Measurements from ENCODE around the gene KRT80. TPM values are rescaled to one million over a fixed set of nuclear protein-coding genes. Genes with fewer than 3 reads are reported as not detected.

Gene KRT80
- total RNA-seq, 3 donors from 2014 or later, result 0.06 TPM; not detected in 2

DNA sequence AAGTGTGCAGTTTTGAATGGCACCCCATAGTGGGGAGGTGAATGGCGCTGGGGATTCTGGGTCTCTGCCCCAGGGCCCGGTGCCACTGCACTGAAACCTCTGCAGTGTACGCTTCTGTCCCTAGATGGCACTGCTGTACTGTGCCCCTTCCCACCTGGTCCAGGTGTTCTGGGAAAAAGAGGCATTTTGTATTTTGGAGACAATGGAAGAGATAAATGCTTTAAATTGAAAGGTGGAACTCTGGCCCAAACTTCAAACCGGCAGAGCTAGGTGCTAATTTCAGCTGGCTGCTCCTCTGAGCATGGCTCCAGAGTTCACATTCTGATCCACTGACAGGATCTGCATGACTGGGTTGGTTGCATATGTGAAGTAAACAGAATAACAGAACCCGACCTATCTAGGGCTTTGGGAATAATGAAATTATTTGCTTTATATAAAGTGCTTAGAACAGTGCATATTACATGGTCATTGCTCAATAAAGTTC lies 52.2 kb downstream of the KRT80 start:
- Histone ChIP-seq H3K4me1 (ENCODE audit: low read depth) (peaks cover 7% of the 10 kb centered on the region), H3K4me3 (no peak overlapping the region), H3K9me3 (no peaks in the 10 kb centered on the region), H3K36me3 (ENCODE audit: low read depth) (no peaks in the 10 kb centered on the region)
- ATAC-seq, result peak; percentile 61
- intact Hi-C loops (cut with DNase I, micrococcal nuclease), result loop anchor here in 1 of 2 donors (5.0 kb wide), 1 partner anchor 733 kb away; no protein-coding TSS in a partner anchor
- TF ChIP-seq, protein P1, sequence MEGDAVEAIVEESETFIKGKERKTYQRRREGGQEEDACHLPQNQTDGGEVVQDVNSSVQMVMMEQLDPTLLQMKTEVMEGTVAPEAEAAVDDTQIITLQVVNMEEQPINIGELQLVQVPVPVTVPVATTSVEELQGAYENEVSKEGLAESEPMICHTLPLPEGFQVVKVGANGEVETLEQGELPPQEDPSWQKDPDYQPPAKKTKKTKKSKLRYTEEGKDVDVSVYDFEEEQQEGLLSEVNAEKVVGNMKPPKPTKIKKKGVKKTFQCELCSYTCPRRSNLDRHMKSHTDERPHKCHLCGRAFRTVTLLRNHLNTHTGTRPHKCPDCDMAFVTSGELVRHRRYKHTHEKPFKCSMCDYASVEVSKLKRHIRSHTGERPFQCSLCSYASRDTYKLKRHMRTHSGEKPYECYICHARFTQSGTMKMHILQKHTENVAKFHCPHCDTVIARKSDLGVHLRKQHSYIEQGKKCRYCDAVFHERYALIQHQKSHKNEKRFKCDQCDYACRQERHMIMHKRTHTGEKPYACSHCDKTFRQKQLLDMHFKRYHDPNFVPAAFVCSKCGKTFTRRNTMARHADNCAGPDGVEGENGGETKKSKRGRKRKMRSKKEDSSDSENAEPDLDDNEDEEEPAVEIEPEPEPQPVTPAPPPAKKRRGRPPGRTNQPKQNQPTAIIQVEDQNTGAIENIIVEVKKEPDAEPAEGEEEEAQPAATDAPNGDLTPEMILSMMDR (IDR thresholded peaks at IDR 0.05), result peak; percentile 39
- peak in 2 of 3 donors; percentile 66 to 75 for DNase-seq

DNA sequence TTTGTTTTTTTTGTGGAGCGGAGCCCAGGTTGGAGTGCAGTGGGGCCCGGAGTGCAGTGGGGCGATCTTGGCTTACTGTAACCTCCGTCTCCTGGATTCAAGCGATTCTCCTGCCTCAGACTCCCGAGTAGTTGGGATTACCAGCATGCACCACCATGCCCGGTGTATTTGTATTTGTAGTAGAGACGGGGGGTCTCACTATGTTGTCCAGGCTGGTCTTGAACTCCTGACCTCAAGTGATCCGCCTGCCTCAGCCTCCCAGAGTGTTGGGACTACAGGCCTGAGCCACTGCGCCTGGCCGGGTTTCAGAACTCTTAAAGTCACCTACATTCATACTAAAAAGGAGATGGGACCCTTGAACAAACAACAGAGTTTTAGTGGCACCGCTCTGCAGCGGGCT lies 52.7 kb downstream of the KRT80 start:
- intact Hi-C loops (cut with DNase I, micrococcal nuclease), result no loop called here
- Histone ChIP-seq H3K4me1 (ENCODE audit: low read depth) (peaks cover 3% of the 10 kb centered on the region), H3K4me3 (no peak overlapping the region), H3K36me3 (ENCODE audit: low read depth) (no peaks in the 10 kb centered on the region), H3K9me3 (no peaks in the 10 kb centered on the region)
- ATAC-seq, result no peak
- TF ChIP-seq, protein P1 (IDR thresholded peaks at IDR 0.05), result no peak
- DNase-seq, result no peak

DNA sequence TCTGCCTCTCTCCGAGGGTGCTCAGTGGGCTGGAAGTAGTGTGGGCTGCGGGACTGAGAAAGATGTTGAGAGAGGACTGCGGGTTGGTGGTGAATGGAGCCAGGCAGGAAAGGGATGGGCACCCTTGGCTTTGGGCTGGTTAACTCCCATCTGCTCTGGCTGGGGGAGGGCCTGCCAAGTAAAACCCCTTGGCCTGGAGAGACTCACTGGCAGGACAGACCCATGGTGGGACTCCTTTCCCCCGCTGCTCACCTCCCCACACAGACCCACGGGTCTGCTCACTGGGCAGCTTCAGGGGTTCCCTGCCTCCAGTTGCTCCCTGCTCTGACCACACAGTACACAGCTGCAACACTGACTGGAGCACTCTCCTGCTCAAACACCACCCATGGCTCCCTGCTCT lies 54.1 kb downstream of the KRT80 start:
- no peaks in the 10 kb centered on the region for H3K9me3 ChIP-seq
- TF ChIP-seq, protein P1 (IDR thresholded peaks at IDR 0.05), result no peak
- no peaks in the 10 kb centered on the region for H3K36me3 ChIP-seq (ENCODE audit: low read depth)
- DNase-seq, result no peak
- intact Hi-C loops (cut with DNase I, micrococcal nuclease), result no loop called here
- H3K4me1 ChIP-seq (ENCODE audit: low read depth), result no peaks in the 10 kb centered on the region
- no peak for ATAC-seq
- H3K4me3 ChIP-seq, result no peak overlapping the region

DNA sequence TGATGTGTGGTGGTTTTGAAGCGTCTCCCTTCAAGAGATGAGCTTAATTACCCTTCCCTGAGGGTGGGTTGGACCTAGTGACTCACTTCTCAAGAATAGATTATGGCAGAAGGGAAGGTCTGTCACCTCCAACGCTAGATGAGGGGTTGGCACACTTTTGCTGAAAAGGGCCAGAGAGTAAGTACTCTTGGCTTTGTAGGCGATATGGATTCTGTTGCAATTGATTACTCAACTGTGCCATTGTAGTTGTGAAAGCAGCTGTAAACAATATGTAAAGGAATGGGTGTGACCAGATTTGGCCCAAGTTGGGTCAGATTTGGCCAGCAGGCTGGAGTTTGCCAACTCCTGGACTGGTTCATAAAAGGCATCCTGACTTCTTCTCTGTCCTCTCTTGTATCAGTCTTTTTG lies 59.1 kb downstream of the KRT80 start:
- Histone ChIP-seq H3K9me3 (no peaks in the 10 kb centered on the region), H3K36me3 (ENCODE audit: low read depth) (no peaks in the 10 kb centered on the region), H3K4me1 (ENCODE audit: low read depth) (no peaks in the 10 kb centered on the region), H3K4me3 (no peak overlapping the region)
- ATAC-seq (no peak), DNase-seq (no peak)
- intact Hi-C loops (cut with DNase I, micrococcal nuclease), result no loop called here
- TF ChIP-seq, protein P1 (IDR thresholded peaks at IDR 0.05), result no peak

DNA sequence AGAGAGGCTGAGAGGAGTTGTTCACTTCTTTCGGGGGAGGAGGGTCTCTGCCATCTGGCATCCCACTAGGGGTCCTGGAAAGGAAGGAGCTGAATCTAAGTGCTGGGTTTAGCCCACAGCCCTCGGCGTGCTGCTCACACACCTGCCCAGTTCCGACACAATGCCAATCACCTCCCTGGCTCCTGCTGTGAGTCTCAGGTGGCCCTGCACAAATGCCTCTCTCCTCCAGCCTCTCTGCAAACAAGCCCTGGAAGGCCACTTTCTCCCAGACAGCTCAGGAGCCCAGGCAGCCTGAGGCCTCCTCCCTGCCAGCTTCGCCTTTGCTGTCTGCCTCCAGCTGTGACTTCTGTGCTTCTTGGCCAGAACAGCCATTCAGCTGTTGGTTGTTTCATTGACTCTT lies 61.1 kb downstream of the KRT80 start:
- ATAC-seq (no peak), DNase-seq (no peak)
- TF ChIP-seq, protein P1 (IDR thresholded peaks at IDR 0.05), result no peak
- no peaks in the 10 kb centered on the region for H3K36me3 ChIP-seq (ENCODE audit: low read depth)
- H3K4me1 ChIP-seq (ENCODE audit: low read depth), result no peaks in the 10 kb centered on the region
- intact Hi-C loops (cut with DNase I, micrococcal nuclease), result no loop called here
- H3K9me3 ChIP-seq, result no peaks in the 10 kb centered on the region
- H3K4me3 ChIP-seq, result no peak overlapping the region
